Upper lobe of right lung (tissue), 1 donor: ENCODE data around the gene NUDT5. TPM values are rescaled to one million over a fixed set of nuclear protein-coding genes. Genes with fewer than 3 reads are reported as not detected.

ENCODE experiments used
- ATAC-seq: fragments of 200-7000 bp; cut with Tn5 transposase; one replicate; pipeline ENCODE4 v1.9.1; 2020; ENCODE audit warnings: mild to moderate bottlenecking, moderate library complexity
- DNase-seq: peaks from one replicate; pipeline ENCODE4 v3.0.0-alpha.2; 2020
- H3K27ac ChIP-seq: fragments of 200-600 bp; one replicate; pipeline ENCODE4 v1.8.0; 2022
- H3K27me3 ChIP-seq: fragments of 200-600 bp; one replicate; pipeline ENCODE4 v1.8.0; 2022; ENCODE audit warnings: mild to moderate bottlenecking
- H3K36me3 ChIP-seq: fragments of 200-600 bp; one replicate; pipeline ENCODE4 v1.8.0; 2022
- H3K4me1 ChIP-seq: fragments of 200-600 bp; one replicate; pipeline ENCODE4 v1.8.0; 2022
- H3K4me3 ChIP-seq: fragments of 200-600 bp; one replicate; pipeline ENCODE4 v1.8.0; 2022; ENCODE audit warnings: mild to moderate bottlenecking
- H3K9me3 ChIP-seq: fragments of 200-600 bp; one replicate; pipeline ENCODE4 v1.8.0; 2022
- intact Hi-C: fragments of 100-400 bp; cut with DNase I; formaldehyde crosslinking; loops from one replicate; pipeline ENCODE4 v1.11.0; 2022
- total RNA-seq: library from RNA; stranded (reverse); fragmentation: NEBNext Ultra II Directional; extraction: Animal tissue kit (Norgen Biotek cat#: 25700); gene quantifications from one replicate; pipeline ENCODE4 v1.2.1, GENCODE V29; 2021
- TF ChIP-seq, protein P1 (sequence below): fragments of 200-600 bp; IDR thresholded peaks from one replicate; pipeline ENCODE4 v1.8.0; 2022; ENCODE audit warnings: antibody characterized with exemption
- donor health status: DM: no; HTN: yes; CAD: no; lungs with severe emphysema.

NUDT5 gene
- total RNA-seq, 1 donor from 2014 or later = 49.9 TPM

GRCh38 chr10:12162927-12163326 lies 32.8 kb downstream of the NUDT5 start:
- Histone ChIP-seq H3K4me1 (no peaks in the 10 kb centered on the region), H3K36me3 (peaks cover 91% of the 10 kb centered on the region), H3K27me3 (no peaks in the 10 kb centered on the region), H3K4me3 (no peak overlapping the region), H3K27ac (no peak overlapping the region), H3K9me3 (no peaks in the 10 kb centered on the region)
- TF ChIP-seq, protein P1, sequence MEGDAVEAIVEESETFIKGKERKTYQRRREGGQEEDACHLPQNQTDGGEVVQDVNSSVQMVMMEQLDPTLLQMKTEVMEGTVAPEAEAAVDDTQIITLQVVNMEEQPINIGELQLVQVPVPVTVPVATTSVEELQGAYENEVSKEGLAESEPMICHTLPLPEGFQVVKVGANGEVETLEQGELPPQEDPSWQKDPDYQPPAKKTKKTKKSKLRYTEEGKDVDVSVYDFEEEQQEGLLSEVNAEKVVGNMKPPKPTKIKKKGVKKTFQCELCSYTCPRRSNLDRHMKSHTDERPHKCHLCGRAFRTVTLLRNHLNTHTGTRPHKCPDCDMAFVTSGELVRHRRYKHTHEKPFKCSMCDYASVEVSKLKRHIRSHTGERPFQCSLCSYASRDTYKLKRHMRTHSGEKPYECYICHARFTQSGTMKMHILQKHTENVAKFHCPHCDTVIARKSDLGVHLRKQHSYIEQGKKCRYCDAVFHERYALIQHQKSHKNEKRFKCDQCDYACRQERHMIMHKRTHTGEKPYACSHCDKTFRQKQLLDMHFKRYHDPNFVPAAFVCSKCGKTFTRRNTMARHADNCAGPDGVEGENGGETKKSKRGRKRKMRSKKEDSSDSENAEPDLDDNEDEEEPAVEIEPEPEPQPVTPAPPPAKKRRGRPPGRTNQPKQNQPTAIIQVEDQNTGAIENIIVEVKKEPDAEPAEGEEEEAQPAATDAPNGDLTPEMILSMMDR = no peak
- DNase-seq (no peak), ATAC-seq (no peak)
- intact Hi-C loops = no loop called here

DNA sequence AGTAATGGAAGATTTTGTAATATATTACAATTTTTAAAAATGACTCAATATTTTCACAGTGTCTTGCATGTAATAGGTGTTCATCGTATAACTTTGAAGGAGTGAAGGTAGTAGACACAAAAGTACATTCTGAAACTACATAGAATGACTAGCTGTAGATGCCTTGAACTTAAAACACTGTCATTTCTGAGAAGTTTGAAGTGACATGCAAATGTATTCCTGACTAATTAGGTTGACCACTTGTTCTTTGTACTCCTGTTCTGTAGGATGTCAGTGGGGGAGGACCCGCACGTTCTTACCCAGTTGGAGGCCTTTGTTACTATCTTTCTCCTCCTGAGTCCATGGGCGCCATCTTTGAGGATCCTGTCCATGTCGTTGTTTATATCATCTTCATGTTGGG lies 35.0 kb downstream of the NUDT5 start:
- intact Hi-C loops = no loop called here
- ATAC-seq (no peak), DNase-seq (no peak)
- no peak overlapping the region for H3K27ac ChIP-seq
- H3K27me3 ChIP-seq = no peaks in the 10 kb centered on the region
- no peaks in the 10 kb centered on the region for H3K4me1 ChIP-seq
- TF ChIP-seq, protein P1 = no peak
- no peaks in the 10 kb centered on the region for H3K9me3 ChIP-seq
- peaks cover 72% of the 10 kb centered on the region for H3K36me3 ChIP-seq
- H3K4me3 ChIP-seq = no peak overlapping the region

GRCh38 chr10:12158111-12158510 lies 37.6 kb downstream of the NUDT5 start:
- Histone ChIP-seq H3K4me3 (no peak overlapping the region), H3K9me3 (no peaks in the 10 kb centered on the region), H3K4me1 (no peaks in the 10 kb centered on the region), H3K27me3 (no peaks in the 10 kb centered on the region), H3K36me3 (peaks cover 61% of the 10 kb centered on the region), H3K27ac (no peak overlapping the region)
- ATAC-seq (no peak), DNase-seq (no peak)
- intact Hi-C loops = no loop called here
- TF ChIP-seq, protein P1 = no peak

GRCh38 chr10:12156367-12157123 lies 39.1 kb downstream of the NUDT5 start:
- ATAC-seq (no peak), DNase-seq (no peak)
- H3K27me3 ChIP-seq = no peaks in the 10 kb centered on the region
- H3K36me3 ChIP-seq = peaks cover 50% of the 10 kb centered on the region
- H3K4me1 ChIP-seq = no peaks in the 10 kb centered on the region
- TF ChIP-seq, protein P1 = no peak
- no peak overlapping the region for H3K27ac ChIP-seq
- H3K4me3 ChIP-seq = no peak overlapping the region
- H3K9me3 ChIP-seq = no peaks in the 10 kb centered on the region
- intact Hi-C loops = no loop called here

DNA sequence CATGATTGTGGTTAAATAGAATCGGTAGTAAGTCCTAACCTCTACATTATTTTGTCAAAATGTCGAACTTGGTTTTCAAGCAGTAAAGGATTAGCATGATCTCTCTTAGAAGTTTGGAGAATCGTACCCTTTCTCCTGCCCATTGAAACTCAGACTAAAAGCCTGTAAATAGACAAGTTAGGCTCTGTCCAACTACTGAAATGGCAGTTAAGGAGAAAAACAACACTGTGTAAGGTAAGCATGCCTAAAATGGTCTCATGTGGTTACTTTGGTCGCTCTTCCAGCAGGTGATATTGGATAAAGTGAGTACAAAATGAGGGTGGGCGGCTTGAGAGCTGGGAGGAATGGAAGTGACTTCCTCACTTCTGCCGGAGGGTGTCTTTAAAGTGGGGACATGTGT lies 41.2 kb downstream of the NUDT5 start:
- Histone ChIP-seq H3K27me3 (no peaks in the 10 kb centered on the region), H3K4me1 (no peaks in the 10 kb centered on the region), H3K4me3 (no peak overlapping the region), H3K27ac (no peak overlapping the region), H3K36me3 (peaks cover 43% of the 10 kb centered on the region), H3K9me3 (no peaks in the 10 kb centered on the region)
- intact Hi-C loops = no loop called here
- TF ChIP-seq, protein P1 = no peak
- ATAC-seq (no peak), DNase-seq (no peak)
